HCT116 (cell line): ENCODE data around the gene LINGO4.

ENCODE experiments used
- EZH2 ChIP-seq: fragments of 200-600 bp; sonication (generic); IDR thresholded peaks from 2 replicates; pipeline ENCODE4 v1.6.1; 2017; ENCODE audit warnings: antibody characterized with exemption, mixed run types
- POLR2A ChIP-seq: IDR thresholded peaks from 2 replicates; pipeline ENCODE4 v1.7.0; 2011; ENCODE audit warnings: borderline replicate concordance; ENCODE audit not compliant: insufficient read depth, insufficient read length; ENCODE audit errors: extremely low read depth
- TF ChIP-seq, protein P1 (sequence below), 3 experiments: fragments of 200-600 bp in 1 of 3; sonication (generic) in 1 of 3; IDR thresholded peaks in 2 of 3; conservative IDR thresholded peaks in 1 of 3; 2 replicates each; pipeline ENCODE4 v1.5.1; 2012 to 2017; ENCODE audit warnings: low read depth in 2 of 3, low read length in 2 of 3, antibody characterized with exemption in 1 of 3, borderline replicate concordance in 1 of 3, control low read depth in 1 of 3, mild to moderate bottlenecking in 1 of 3, mixed read lengths in 1 of 3, mixed run types in 1 of 3, moderate library complexity in 1 of 3; ENCODE audit not compliant: insufficient read depth in 1 of 3

- TF ChIP-seq, protein P1, sequence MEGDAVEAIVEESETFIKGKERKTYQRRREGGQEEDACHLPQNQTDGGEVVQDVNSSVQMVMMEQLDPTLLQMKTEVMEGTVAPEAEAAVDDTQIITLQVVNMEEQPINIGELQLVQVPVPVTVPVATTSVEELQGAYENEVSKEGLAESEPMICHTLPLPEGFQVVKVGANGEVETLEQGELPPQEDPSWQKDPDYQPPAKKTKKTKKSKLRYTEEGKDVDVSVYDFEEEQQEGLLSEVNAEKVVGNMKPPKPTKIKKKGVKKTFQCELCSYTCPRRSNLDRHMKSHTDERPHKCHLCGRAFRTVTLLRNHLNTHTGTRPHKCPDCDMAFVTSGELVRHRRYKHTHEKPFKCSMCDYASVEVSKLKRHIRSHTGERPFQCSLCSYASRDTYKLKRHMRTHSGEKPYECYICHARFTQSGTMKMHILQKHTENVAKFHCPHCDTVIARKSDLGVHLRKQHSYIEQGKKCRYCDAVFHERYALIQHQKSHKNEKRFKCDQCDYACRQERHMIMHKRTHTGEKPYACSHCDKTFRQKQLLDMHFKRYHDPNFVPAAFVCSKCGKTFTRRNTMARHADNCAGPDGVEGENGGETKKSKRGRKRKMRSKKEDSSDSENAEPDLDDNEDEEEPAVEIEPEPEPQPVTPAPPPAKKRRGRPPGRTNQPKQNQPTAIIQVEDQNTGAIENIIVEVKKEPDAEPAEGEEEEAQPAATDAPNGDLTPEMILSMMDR (IDR thresholded peaks at IDR 0.05 in 2 of 3, conservative IDR thresholded peaks at IDR 0.05 in 1 of 3; ENCODE audit: borderline replicate concordance in 1 of 3, insufficient read depth in 1 of 3, low read depth in 2 of 3, low read length in 2 of 3): no peak
- no peak for TF ChIP-seq EZH2
- no peak for TF ChIP-seq POLR2A
Observed at GRCh38 chr1:151839082-151839412, 33.8 kb upstream of the LINGO4 start.
